HG03354 (cell line): ENCODE data around the gene TM7SF2.
"Not testable (repeated sequence)": the region's sequence is repeated elsewhere in the genome, so short reads cannot be mapped to it uniquely, and the experiment has no call there.

Source experiments
- ATAC-seq: cut with Tn5 transposase; IDR thresholded peaks from one replicate; pipeline ENCODE4 v1.9.1; 2021; ENCODE audit warnings: mild to moderate bottlenecking; ENCODE audit not compliant: unreplicated experiment, poor library complexity, severe bottlenecking

The TM7SF2 gene

GRCh38 chr11:65147352-65148075 lies 35.8 kb downstream of the TM7SF2 start:
- no peak for ATAC-seq

GRCh38 chr11:65148657-65149056 lies 37.0 kb downstream of the TM7SF2 start:
- ATAC-seq, result no peak

GRCh38 chr11:65150131-65150508 lies 38.4 kb downstream of the TM7SF2 start:
- not testable (repeated sequence) for ATAC-seq

GRCh38 chr11:65150509-65151299 lies 39.0 kb downstream of the TM7SF2 start:
- no peak for ATAC-seq

- ATAC-seq, result no peak
Observed at GRCh38 chr11:65151331-65151899, 39.7 kb downstream of the TM7SF2 start.

GRCh38 chr11:65152122-65152521 lies 40.5 kb downstream of the TM7SF2 start:
- ATAC-seq, result no peak

GRCh38 chr11:65156256-65156655 lies 44.6 kb downstream of the TM7SF2 start:
- no peak for ATAC-seq

GRCh38 chr11:65156926-65157325 lies 45.3 kb downstream of the TM7SF2 start:
- no peak for ATAC-seq

- ATAC-seq, result no peak
Observed at GRCh38 chr11:65157336-65157735, 45.7 kb downstream of the TM7SF2 start.

- peak; percentile 66 for ATAC-seq
Observed at GRCh38 chr11:65159012-65159411, 47.3 kb downstream of the TM7SF2 start.

- no peak for ATAC-seq
Observed at GRCh38 chr11:65160643-65161042, 49.0 kb downstream of the TM7SF2 start.

- ATAC-seq, result no peak
Observed at GRCh38 chr11:65163684-65164083, 52.0 kb downstream of the TM7SF2 start.
